HUES6 (cell line): ENCODE data around the gene MORN5.

Experiments used
- H3K27ac ChIP-seq: 2 replicates; pipeline ENCODE4 v1.7.0; 2013; ENCODE audit warnings: low read depth, mild to moderate bottlenecking, low read length, inconsistent platforms
- H3K27me3 ChIP-seq: 2 replicates; pipeline ENCODE4 v1.6.1; 2013; ENCODE audit warnings: low read length; ENCODE audit not compliant: control insufficient read depth, insufficient read depth
- H3K36me3 ChIP-seq: 2 replicates; pipeline ENCODE4 v1.6.1; 2013; ENCODE audit warnings: low read length; ENCODE audit not compliant: control insufficient read depth, insufficient read depth
- H3K4me1 ChIP-seq: 2 replicates; pipeline ENCODE4 v1.6.1; 2013; ENCODE audit warnings: low read length; ENCODE audit not compliant: control insufficient read depth, insufficient read depth
- H3K4me3 ChIP-seq: 2 replicates; pipeline ENCODE4 v1.5.1; 2013; ENCODE audit warnings: low read depth, low read length
- H3K9ac ChIP-seq: one replicate; pipeline ENCODE4 v1.6.1; 2013; ENCODE audit warnings: mild to moderate bottlenecking, low read length
- H3K9me3 ChIP-seq: 2 replicates; pipeline ENCODE4 v1.6.1; 2013; ENCODE audit warnings: low read depth, low read length; ENCODE audit not compliant: control insufficient read depth, insufficient read depth

Gene MORN5

DNA sequence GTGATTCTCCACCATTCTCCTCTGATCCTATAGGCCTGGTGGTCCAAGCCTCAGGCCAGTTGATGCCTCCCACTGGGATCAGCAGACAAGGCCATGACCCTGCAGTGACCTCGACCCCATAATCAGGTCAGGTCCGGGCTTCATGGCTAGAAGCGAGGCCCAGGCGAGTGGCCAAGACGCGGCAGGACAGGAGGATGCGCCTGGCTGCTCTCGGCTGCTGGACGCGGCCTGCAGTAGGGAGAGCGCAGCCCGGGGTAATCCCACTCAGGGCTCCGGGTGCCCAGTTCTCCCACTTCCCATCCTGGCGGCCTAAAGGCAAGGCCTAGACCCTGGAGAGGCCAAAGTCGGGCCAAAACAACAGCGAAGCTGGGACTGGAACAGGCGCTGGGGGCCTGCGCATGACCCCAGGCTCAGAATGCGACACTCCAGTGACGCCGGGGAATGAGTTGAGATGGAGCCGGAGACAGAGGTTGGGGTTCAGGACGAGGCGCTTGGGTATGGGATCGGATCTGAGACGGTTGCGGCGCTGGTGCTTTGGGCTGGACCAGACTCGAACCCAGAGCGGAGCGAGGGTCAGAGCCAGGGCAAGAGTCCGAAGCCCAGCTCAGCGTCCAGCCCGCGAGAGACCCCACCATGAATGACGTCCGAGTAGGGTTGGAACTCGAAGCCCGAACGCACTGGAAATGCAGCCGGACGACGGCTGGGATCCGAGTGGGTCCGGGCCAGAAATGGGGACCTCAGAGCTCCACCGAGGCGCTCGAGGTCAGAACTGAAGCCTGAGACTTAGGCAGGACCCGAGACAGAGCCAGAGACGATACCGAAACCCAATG lies 65.8 kb downstream of the MORN5 start:
- Histone ChIP-seq H3K27me3 (peaks cover 100% of the 10 kb centered on the region), H3K36me3 (no peaks in the 10 kb centered on the region), H3K4me3 (no peak overlapping the region), H3K4me1 (peaks cover 25% of the 10 kb centered on the region), H3K9me3 (no peaks in the 10 kb centered on the region), H3K27ac (no peak overlapping the region), H3K9ac (no peak overlapping the region)

GRCh38 chr9:122226142-122226757 lies 66.5 kb downstream of the MORN5 start:
- Histone ChIP-seq H3K4me1 (peaks cover 20% of the 10 kb centered on the region; the same call in 1 of the 2 replicates), H3K4me3 (peak overlapping the region; percentile 50), H3K27me3 (peaks cover 100% of the 10 kb centered on the region), H3K9me3 (no peaks in the 10 kb centered on the region), H3K36me3 (no peaks in the 10 kb centered on the region), H3K27ac (no peak overlapping the region), H3K9ac (no peak overlapping the region)

GRCh38 chr9:122226758-122227574 lies 67.3 kb downstream of the MORN5 start:
- Histone ChIP-seq H3K4me3 (peak overlapping the region; percentile 50), H3K27me3 (peaks cover 100% of the 10 kb centered on the region), H3K9me3 (no peaks in the 10 kb centered on the region)

GRCh38 chr9:122227575-122227900 lies 67.8 kb downstream of the MORN5 start:
- Histone ChIP-seq H3K9me3 (no peaks in the 10 kb centered on the region), H3K9ac (no peak overlapping the region), H3K27me3 (peaks cover 100% of the 10 kb centered on the region), H3K27ac (no peak overlapping the region), H3K4me1 (peaks cover 11% of the 10 kb centered on the region; the same call in 1 of the 2 replicates), H3K36me3 (no peaks in the 10 kb centered on the region), H3K4me3 (peak overlapping the region; percentile 50)

More at GRCh38 chr9:122226758-122227574, 67.3 kb downstream of the MORN5 start:
- no peak overlapping the region for H3K27ac ChIP-seq
- peaks cover 13% of the 10 kb centered on the region; the same call in 1 of the 2 replicates for H3K4me1 ChIP-seq
- peak overlapping the region; percentile 30 for H3K9ac ChIP-seq
- H3K36me3 ChIP-seq = no peaks in the 10 kb centered on the region

- Histone ChIP-seq H3K4me1 (peaks cover 11% of the 10 kb centered on the region; the same call in 1 of the 2 replicates), H3K9ac (no peak overlapping the region), H3K27ac (no peak overlapping the region), H3K27me3 (peaks cover 99% of the 10 kb centered on the region), H3K4me3 (peak overlapping the region; percentile 58), H3K36me3 (no peaks in the 10 kb centered on the region), H3K9me3 (no peaks in the 10 kb centered on the region)
Observed at GRCh38 chr9:122228191-122228567, 68.5 kb downstream of the MORN5 start.

GRCh38 chr9:122228568-122229484 lies 69.1 kb downstream of the MORN5 start, which contains the start of gene LHX6:
LHX6 (minus strand) TSS chr9:122228957; CDS start chr9:122228740, 217 bp downstream.
- H3K9me3 ChIP-seq = no peaks in the 10 kb centered on the region
- peaks cover 11% of the 10 kb centered on the region; the same call in 1 of the 2 replicates for H3K4me1 ChIP-seq
- peak within 1 kb of the TSS; percentile 58 for H3K4me3 ChIP-seq
- H3K27ac ChIP-seq = no peak within 1 kb of the TSS
- no peaks in the 10 kb centered on the region for H3K36me3 ChIP-seq
- H3K27me3 ChIP-seq = peaks cover 95% of the 10 kb centered on the region
- no peak within 1 kb of the TSS for H3K9ac ChIP-seq

DNA sequence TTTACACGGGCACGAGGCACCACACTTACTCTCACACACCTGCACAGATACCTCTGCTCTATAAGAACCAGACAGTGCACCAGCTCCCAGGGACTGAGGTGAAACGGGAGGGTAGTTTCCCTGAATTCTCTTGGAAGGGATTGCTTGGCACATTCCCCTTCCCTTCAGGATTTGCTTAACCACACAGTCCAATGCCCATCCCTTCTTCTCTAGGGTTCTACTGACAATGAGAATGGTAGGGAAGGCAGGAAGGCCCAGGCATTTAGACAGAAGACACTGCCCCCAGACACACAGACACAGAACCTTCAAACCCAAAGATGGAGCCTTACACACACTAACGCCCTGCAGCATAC lies 69.8 kb downstream of the MORN5 start:
- Histone ChIP-seq H3K4me1 (peaks cover 11% of the 10 kb centered on the region; the same call in 1 of the 2 replicates), H3K27me3 (peaks cover 95% of the 10 kb centered on the region), H3K9me3 (no peaks in the 10 kb centered on the region), H3K36me3 (no peaks in the 10 kb centered on the region), H3K9ac (no peak overlapping the region), H3K4me3 (no peak overlapping the region), H3K27ac (no peak overlapping the region)

GRCh38 chr9:122232796-122233306 lies 73.1 kb downstream of the MORN5 start:
- no peaks in the 10 kb centered on the region for H3K36me3 ChIP-seq
- no peaks in the 10 kb centered on the region for H3K4me1 ChIP-seq
- H3K9me3 ChIP-seq = no peaks in the 10 kb centered on the region
- peaks cover 65% of the 10 kb centered on the region for H3K27me3 ChIP-seq
- no peak overlapping the region for H3K9ac ChIP-seq
- H3K4me3 ChIP-seq = no peak overlapping the region
- no peak overlapping the region for H3K27ac ChIP-seq

GRCh38 chr9:122234022-122234748 lies 74.5 kb downstream of the MORN5 start:
- Histone ChIP-seq H3K27ac (no peak overlapping the region), H3K4me3 (no peak overlapping the region), H3K9me3 (no peaks in the 10 kb centered on the region), H3K9ac (no peak overlapping the region), H3K27me3 (peaks cover 51% of the 10 kb centered on the region), H3K36me3 (no peaks in the 10 kb centered on the region), H3K4me1 (no peaks in the 10 kb centered on the region)
